HG02884 (cell line): Measurements from ENCODE around the gene GLCE.

ENCODE experiments used
- ATAC-seq: cut with Tn5 transposase; IDR thresholded peaks from one replicate; pipeline ENCODE4 v1.9.1; 2021; ENCODE audit warnings: mild to moderate bottlenecking, moderate library complexity; ENCODE audit not compliant: unreplicated experiment

The GLCE gene

DNA sequence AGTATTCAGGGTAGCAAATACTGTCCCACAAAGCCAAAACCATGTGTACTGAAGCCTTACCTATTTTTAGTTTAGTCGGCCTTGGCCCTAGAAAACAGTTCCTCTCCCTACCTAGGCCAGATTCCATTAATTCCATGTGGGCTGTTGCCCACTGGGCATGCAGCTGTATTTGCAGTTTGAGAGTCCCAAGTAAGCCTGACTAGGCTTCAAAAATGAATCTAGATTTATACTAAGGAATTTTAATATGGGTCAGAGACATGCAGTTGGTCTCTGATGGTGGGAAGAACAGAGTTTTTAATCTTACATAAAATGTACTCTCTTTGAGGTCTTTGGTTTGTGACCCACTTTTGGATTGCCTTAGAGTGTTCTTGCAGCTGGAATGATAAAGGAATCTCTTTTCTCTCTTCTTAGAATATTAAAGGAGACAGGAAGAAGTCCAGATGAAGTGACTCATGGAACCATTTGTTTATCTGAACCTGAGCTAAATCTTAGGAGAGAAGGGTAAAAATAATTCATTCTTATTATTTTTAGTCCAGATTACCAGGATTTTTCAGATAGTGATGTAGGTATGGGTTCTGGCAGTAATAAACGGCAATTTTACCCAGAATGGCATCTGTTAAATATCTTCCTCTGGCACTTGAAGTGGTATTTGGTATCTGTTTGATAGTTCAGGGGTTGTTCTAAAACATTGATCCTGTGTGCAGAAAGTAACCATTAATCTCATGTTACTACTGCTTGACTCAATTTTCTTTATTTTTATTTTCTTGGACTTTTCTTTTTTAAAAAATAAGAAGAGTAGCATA, 33.8 kb downstream of the GLCE start:
- ATAC-seq = no peak

GRCh38 chr15:69194854-69195253, 34.4 kb downstream of the GLCE start:
- no peak for ATAC-seq

DNA sequence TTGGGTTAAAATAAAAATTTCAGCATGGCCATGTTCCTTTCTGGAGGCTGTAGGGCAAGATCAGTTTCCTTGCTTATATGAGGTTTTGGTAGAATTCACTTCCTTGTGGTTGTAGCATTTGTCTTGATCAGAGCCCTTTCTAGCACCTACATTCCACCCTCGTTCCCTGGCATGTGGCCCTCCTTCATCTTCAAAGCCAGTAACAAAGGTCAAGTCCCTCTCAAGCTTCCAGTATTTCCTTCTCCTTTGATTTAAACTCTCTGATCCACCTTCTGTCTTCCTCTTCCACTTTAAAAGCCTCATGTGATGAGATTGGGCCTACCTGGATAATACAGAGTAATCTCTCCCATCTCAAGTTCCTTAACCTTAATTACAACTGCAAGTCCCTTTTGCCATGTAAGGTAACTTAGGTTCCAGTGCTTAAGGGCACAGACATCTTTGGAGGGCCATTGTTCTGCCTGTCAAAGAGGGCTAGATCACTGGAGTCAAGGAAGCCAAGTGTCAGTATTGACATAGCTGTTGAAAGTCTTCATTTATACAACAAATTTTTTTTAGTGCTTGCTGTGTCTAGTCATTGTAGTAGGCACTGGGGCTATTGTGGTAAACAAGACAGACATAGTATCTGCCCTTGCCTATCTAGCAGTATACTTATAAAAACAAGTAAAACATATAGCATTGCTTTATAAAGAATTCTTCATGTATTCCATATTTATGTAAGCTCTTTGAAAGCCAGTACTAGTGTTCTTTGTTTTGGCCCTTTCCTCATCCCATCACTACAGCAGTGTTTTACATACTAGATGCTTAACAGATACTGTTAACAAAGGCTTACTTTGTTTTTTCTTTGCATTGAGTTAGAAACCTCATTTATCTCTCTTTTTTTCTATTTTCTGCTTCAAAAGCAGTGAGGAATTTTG, 40.7 kb downstream of the GLCE start:
- no peak for ATAC-seq

GRCh38 chr15:69206079-69206478, 45.6 kb downstream of the GLCE start:
- ATAC-seq = no peak

GRCh38 chr15:69209661-69210060, 49.2 kb downstream of the GLCE start:
- ATAC-seq = no peak

- ATAC-seq = no peak
Measured at GRCh38 chr15:69210574-69210973, 50.1 kb downstream of the GLCE start.

DNA sequence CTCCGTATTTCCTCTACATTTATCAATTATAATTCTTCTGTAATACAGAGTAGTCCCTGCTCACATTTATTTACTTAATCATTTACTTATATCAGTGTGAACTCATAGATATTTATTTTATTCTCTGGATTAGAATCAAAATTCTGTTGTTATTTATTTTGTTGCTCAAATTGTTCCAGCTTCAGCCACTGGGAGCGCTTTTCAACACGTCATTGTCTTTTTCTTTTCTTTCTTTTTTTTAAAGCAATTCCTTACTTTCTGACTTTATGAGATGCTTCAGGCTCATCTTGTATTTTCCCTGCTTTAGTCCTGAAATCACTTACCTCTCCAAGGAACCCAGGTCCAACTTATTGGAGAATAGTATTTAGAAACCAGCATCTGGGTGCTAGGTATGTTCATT, 53.4 kb downstream of the GLCE start:
- no peak for ATAC-seq

DNA sequence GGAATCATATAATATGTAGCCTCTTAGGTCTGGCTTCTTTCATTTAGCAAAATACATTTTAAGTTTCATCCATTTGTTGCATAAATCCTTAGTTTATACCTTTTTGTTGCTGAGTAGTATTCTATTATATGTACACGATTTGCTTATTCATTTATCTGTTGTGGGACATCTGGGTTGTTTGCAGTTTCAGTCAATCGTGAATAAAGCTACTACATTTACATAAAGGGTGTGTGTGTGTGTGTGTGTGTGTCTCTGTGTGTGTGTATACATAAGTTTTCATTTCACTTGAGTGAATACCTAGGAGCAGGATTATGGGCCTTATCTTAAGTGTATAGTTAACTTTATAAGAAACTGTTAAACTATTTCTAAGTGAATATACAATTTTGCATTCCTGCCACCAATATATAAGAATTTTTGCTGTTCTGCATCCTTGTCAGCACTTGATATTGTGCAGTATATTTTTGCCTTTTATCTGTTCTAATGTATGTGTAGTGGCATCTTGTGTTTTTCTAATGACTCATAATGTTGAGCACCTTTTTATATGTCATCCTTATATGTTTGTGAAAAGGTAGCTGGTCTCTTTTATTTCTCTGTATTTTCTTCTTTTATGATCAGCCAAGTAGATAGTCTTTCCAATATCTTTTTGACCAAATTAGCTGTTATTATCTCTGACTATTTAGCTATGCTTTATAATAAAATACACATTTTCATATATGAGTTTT, 55.0 kb downstream of the GLCE start:
- no peak for ATAC-seq

GRCh38 chr15:69217381-69217780, 56.9 kb downstream of the GLCE start:
- no peak for ATAC-seq

- no peak for ATAC-seq
Measured at GRCh38 chr15:69219690-69220089, 59.3 kb downstream of the GLCE start.

DNA sequence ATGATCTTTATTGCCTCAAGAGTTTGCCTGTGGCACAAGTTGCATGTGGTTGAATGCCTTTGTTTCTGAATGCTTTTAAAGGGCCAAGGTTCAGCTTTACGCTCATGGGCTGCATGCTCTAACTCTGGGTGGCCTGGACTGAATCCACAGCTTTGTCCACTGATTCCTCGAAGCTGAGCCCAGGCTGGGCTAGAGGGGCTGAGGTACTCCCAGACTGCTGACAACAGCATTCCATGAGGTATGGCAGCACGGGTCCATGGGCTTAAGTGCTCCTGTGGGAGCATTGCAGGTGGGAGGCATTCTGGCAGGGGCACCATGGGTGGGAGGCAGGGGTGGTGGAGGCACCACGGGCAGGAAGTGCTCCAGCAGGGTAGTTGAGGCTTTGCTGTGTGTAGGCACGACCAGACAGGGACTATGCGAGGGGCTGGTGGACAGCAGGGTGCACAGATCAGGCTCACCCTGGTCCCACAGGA, 61.6 kb downstream of the GLCE start:
- ATAC-seq = no peak

DNA sequence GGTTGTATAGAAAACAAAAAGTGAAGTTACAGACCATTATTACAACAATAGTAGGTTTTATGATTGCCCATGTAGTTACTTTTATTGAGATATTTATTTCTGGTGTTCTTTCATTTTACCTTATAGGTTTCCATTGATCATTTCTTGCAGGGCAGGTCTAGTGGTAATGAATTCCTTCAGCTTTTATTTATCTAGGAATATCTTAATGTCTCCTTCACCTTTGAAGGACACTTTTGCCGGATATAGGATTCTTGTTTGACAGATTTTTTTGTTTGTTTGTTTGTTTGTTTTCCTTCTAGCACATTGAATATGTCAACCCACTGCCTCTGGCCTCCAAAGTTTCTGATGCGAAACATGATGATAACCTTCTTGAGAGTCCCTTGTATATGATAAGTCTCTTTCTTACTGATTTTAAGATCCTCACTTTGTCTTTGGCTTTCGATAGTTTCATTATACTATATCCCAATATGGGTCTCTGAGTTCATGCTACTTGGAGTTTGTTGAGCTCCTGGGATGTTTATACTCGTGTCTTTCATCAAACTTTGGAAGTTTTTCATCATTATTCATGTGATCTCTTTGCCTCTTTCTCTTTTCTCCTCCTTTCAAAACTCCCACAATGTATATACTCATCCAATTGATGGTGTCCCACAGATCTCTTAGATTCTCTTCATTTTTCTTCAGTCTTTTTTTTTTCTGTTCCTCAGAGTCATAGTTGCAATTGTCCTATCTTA, 62.8 kb downstream of the GLCE start:
- no peak for ATAC-seq

DNA sequence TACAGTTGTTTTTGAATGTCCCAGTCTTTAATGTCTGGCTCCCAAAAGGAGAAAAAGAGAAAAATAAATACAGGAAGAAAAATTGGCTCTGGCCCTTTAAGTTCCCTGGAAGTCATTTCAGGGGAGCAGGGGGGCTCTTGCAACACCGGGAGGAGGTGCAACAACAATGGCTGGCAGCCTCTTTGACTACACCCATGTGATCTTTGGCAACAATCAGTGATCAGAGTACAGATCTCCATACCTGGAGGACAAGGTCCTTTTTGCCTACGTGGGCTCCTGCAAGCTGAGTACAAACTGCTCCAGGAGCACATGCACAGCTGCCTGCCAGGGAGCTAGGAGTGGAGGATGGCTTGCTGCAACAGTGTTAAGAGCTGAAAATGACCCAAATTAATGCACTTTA, 63.9 kb downstream of the GLCE start:
- no peak for ATAC-seq

DNA sequence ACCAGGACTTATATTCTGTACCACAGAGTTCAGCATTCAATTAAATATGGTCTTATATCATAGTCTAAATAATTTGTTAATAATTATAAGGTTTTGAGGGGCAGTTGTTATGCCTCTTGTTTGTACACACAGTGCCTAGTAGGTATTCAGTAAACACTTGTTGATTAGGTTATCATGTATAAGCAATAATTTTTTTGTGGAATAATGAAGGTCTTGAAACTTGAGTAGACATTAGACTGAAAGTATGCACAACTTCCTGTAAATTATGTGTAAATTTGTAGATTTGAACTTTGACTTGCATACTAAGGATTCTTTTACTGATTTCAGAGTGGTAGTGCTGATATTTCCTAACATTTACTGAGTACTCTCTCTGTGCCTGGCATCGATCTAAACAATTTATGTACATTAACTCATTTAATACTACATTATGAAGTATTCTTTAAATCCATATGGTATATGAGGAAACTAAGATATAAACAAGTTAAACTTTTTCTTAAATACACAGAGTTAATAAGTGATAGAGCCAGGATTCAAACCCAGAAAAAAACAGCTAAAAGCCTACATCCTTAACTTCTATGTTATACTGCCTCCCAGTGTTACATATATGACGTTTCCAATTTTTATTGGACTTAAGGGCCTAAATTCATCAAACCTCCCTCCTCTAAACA, 65.1 kb downstream of the GLCE start:
- no peak for ATAC-seq

- ATAC-seq = no peak
Measured at GRCh38 chr15:69226023-69226355, 65.6 kb downstream of the GLCE start.

- no peak for ATAC-seq
Measured at GRCh38 chr15:69232144-69232543, 71.7 kb downstream of the GLCE start.

DNA sequence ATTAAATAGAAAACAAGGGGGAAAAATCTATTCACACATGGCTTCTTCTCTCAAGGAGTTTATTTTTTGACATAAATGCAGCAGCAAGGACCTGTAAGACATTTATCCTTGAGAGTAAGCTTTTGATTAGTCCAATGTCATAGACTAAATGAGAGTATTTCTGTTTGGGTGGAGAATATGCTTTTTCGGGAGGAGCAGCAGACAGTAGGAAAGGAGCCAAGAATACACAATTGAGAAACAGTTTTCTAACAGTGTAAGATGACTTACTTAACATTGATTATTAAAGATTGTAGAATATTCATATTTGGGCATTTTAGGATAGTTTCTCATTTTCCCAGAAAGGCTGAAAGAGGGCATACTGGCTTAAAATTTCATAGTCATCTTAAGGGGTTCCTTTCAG, 72.3 kb downstream of the GLCE start:
- no peak for ATAC-seq

GRCh38 chr15:69234676-69235075, 74.2 kb downstream of the GLCE start:
- ATAC-seq = no peak

DNA sequence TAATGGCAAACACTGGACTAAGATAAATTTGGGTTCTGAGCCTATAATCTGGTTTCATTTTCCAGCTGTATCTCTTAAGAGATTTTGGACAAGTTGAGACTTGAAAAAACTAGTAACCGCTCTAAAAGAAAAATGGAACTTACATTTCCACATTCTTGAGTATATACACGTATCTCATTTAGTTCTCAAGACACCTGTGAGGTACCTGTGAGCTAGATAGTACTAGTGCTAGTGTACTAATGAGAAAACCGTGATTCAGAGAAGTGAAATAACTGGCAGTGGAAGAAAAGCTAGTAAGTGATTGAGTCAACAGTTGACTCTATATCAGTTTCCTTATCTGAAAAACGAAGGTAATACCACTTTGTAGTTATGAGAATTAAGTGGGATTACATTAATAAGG, 76.1 kb downstream of the GLCE start:
- no peak for ATAC-seq

DNA sequence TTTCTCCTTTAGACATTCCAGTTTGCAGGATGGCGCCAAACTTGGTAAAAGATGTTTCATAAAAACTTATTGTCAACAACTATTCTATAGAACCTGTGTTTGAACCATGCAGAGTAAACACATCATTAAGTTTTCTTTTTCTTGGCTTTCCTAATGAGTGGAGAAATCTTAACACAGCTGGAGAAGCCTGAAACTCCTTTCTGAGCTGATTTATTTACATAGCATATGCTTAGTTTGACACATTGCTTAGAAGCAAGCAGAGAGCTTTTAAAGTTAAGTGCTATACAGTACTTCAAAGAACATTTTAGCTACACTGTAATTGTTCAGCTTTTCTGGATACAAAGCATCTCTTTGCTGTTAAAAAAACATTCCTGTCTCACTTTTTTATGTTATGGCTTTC, 77.3 kb downstream of the GLCE start:
- ATAC-seq = no peak
